ENCODE results near the gene TARBP2. TPM values are rescaled to one million over a fixed set of nuclear protein-coding genes. Genes with fewer than 3 reads are reported as not detected.
A peak's percentile ranks its signal among the peaks of the same experiment; 100 is the strongest.

Gene TARBP2
- polyA plus RNA-seq, 2 of the 4 experiments (the other 2 are of a cell fraction): 41.5 to 49.9 TPM

DNA sequence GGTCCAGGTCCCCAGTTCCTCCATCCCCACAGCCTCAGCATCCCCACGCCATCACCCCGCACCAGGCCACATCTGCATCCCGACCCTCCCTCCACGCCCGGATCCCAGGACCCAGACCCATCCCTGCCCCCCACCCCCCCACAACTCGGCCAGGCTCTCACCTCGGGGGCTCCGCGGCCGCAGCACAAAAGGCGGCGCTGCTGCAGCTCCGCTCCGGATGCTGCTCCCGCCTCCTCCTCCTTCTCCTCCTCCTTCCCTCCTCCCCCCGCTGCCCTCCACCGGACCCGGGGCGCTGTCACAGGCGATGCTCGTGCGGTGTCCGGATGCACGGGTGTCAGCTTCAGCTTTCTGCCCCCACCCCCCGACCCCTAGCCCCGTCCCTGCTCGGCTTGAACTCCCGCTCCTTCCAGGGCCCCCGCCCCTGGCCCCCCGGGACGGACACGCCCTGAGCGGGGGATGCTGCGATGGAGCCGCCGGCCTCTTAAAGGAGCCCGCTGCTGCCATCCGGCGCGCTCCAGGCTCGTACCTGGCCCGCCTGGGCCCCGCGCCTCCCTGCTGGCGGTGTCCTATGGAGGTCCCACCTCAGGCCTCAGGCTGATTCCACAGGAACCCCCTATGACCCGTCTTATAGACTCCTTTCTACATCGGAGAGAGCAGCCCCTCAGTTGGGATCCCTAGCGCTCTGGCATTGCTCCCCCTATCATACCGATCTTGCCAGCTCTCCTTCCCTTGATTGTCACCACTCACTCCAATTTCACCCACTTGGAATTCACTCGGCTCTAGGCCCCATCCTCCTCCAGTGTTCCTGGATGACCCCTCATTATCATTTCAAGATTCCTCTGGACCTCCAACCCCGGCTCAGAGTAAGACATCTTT lies 1.6 kb upstream of the TARBP2 start, which contains the start of gene MAP3K12:
MAP3K12 (minus strand) TSS at position 193 of the 876 bp plus-strand sequence. CDS start 12,067 bp downstream, outside the sequence.
- Histone ChIP-seq H3K4me3 (peak within 1 kb of the TSS; percentile 64), H3K27ac (peak within 1 kb of the TSS; percentile 94 to 96), H3K4me1 (peaks cover 41% of the 10 kb centered on the region), H3K4me2 (peak within 1 kb of the TSS; percentile 97), H3K9me3 (no peaks in the 10 kb centered on the region)
- ATAC-seq (peak; percentile 48 to 53), DNase-seq (ENCODE audit: low read depth in 1 of 2, low spot score in 1 of 2) (peak; percentile 67 to 72), FAIRE-seq (no peak)
- POLR2A ChIA-PET: interaction anchor here (0.6 to 3.2 kb wide), 9 partner anchors 7 to 178 kb away, joined by 3 to 34 read pairs (median 4); partner anchors contain the start of genes AAAS, PRR13 and SP1
- 2% methylated on average over 15 of the region's 51 CpGs for WGBS (ENCODE audit: missing lambda C conversion rate)
- no peak for TF ChIP-seq FOSB (CRISPR knock-in tag; IDR thresholded peaks at IDR 0.05)
- TF ChIP-seq, protein P1, sequence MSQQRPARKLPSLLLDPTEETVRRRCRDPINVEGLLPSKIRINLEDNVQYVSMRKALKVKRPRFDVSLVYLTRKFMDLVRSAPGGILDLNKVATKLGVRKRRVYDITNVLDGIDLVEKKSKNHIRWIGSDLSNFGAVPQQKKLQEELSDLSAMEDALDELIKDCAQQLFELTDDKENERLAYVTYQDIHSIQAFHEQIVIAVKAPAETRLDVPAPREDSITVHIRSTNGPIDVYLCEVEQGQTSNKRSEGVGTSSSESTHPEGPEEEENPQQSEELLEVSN (IDR thresholded peaks at IDR 0.05; ENCODE audit: borderline replicate concordance, low read depth): no peak
- no peak for TF ChIP-seq ZSCAN20 (CRISPR knock-in tag; IDR thresholded peaks at IDR 0.05)
- no peak for TF ChIP-seq ZFP36 (IDR thresholded peaks at IDR 0.05; ENCODE audit: borderline replicate concordance, partially characterized antibody)
- TF ChIP-seq, protein P2, sequence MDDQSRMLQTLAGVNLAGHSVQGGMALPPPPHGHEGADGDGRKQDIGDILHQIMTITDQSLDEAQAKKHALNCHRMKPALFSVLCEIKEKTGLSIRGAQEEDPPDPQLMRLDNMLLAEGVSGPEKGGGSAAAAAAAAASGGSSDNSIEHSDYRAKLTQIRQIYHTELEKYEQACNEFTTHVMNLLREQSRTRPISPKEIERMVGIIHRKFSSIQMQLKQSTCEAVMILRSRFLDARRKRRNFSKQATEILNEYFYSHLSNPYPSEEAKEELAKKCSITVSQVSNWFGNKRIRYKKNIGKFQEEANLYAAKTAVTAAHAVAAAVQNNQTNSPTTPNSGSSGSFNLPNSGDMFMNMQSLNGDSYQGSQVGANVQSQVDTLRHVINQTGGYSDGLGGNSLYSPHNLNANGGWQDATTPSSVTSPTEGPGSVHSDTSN (IDR thresholded peaks at IDR 0.05): no peak
- TF ChIP-seq, protein P3, sequence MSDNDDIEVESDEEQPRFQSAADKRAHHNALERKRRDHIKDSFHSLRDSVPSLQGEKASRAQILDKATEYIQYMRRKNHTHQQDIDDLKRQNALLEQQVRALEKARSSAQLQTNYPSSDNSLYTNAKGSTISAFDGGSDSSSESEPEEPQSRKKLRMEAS (IDR thresholded peaks at IDR 0.05): peak; percentile 48; the same call in 1 of the 2 replicates
- no peak for TF ChIP-seq TFCP2L1 (CRISPR knock-in tag; IDR thresholded peaks at IDR 0.05)
- no peak for TF ChIP-seq ZC3H11A (IDR thresholded peaks at IDR 0.05)
- peak; percentile 40 for TF ChIP-seq POLR2A (IDR thresholded peaks at IDR 0.05; ENCODE audit: low read length)
- TF ChIP-seq MYC (IDR thresholded peaks at IDR 0.05; ENCODE audit: borderline replicate concordance, low read length): no peak
- TF ChIP-seq CBX2 (IDR thresholded peaks at IDR 0.05; ENCODE audit: borderline replicate concordance, low read depth): no peak
- TF ChIP-seq, protein P4, sequence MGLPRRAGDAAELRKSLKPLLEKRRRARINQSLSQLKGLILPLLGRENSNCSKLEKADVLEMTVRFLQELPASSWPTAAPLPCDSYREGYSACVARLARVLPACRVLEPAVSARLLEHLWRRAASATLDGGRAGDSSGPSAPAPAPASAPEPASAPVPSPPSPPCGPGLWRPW (IDR thresholded peaks at IDR 0.05): no peak
- TF ChIP-seq RNF2 (IDR thresholded peaks at IDR 0.05; ENCODE audit: borderline replicate concordance, low read depth): no peak
- TF ChIP-seq RAD21 (conservative IDR thresholded peaks at IDR 0.05 in 1 of 2, IDR thresholded peaks at IDR 0.05 in 1 of 2): no peak
- TF ChIP-seq FOSL2 (IDR thresholded peaks at IDR 0.05): no peak
- no peak for TF ChIP-seq FOSL2 (CRISPR knock-in tag; IDR thresholded peaks at IDR 0.05)
- TF ChIP-seq, protein P5, sequence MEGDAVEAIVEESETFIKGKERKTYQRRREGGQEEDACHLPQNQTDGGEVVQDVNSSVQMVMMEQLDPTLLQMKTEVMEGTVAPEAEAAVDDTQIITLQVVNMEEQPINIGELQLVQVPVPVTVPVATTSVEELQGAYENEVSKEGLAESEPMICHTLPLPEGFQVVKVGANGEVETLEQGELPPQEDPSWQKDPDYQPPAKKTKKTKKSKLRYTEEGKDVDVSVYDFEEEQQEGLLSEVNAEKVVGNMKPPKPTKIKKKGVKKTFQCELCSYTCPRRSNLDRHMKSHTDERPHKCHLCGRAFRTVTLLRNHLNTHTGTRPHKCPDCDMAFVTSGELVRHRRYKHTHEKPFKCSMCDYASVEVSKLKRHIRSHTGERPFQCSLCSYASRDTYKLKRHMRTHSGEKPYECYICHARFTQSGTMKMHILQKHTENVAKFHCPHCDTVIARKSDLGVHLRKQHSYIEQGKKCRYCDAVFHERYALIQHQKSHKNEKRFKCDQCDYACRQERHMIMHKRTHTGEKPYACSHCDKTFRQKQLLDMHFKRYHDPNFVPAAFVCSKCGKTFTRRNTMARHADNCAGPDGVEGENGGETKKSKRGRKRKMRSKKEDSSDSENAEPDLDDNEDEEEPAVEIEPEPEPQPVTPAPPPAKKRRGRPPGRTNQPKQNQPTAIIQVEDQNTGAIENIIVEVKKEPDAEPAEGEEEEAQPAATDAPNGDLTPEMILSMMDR (IDR thresholded peaks at IDR 0.05): peak; percentile 9; the same call in 2 of the 3 replicates
- TF ChIP-seq POLR2AphosphoS2 (conservative IDR thresholded peaks at IDR 0.05; ENCODE audit: low read length): no peak
- peak in 1 of 2 experiments; percentile 74; a peak in 2 of 5 replicates for TF ChIP-seq JUN (IDR thresholded peaks at IDR 0.05)
- TF ChIP-seq FOXS1 (CRISPR knock-in tag; IDR thresholded peaks at IDR 0.05): no peak
- no peak for TF ChIP-seq SREBF2 (IDR thresholded peaks at IDR 0.05)
- TF ChIP-seq NR3C1 (IDR thresholded peaks at IDR 0.05): no peak
- TF ChIP-seq, protein P6, sequence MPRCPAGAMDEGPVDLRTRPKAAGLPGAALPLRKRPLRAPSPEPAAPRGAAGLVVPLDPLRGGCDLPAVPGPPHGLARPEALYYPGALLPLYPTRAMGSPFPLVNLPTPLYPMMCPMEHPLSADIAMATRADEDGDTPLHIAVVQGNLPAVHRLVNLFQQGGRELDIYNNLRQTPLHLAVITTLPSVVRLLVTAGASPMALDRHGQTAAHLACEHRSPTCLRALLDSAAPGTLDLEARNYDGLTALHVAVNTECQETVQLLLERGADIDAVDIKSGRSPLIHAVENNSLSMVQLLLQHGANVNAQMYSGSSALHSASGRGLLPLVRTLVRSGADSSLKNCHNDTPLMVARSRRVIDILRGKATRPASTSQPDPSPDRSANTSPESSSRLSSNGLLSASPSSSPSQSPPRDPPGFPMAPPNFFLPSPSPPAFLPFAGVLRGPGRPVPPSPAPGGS (IDR thresholded peaks at IDR 0.05): no peak; the same call in 2 of the 3 replicates
- no peak for TF ChIP-seq RARB (CRISPR knock-in tag; IDR thresholded peaks at IDR 0.05)
- no peak for TF ChIP-seq HEYL (CRISPR knock-in tag; IDR thresholded peaks at IDR 0.05)
- CTCF ChIA-PET: interaction anchor here (0.8 to 8.4 kb wide), 8 partner anchors 11 to 246 kb away, joined by 3 to 53 read pairs (median 7); partner anchors contain the start of genes AAAS and NPFF

All from A549 (cell line).